C4-2B (cell line): Measurements from ENCODE around the gene RPTOR.

Experiments
- CTCF ChIP-seq: fragments of 450-650 bp; conservative IDR thresholded peaks from 2 replicates; pipeline ENCODE4 v1.5.1; 2017; ENCODE audit warnings: mild to moderate bottlenecking
- ZFX ChIP-seq: fragments of 450-650 bp; IDR thresholded peaks from 2 replicates; pipeline ENCODE4 v1.6.1; 2017

GRCh38 chr17:80783486-80783885 is 238.8 kb downstream of the RPTOR start:
- TF ChIP-seq CTCF: no peak
- TF ChIP-seq ZFX: no peak
